Body of pancreas (tissue), 4 donors: ENCODE data around the gene SCARF2.
"Not testable (repeated sequence)": the region's sequence is repeated elsewhere in the genome, so short reads cannot be mapped to it uniquely, and the experiment has no call there.

Experiments used
- POLR2A ChIP-seq, 3 donors: fragments of 450-650 bp; IDR thresholded peaks; one replicate each; pipeline ENCODE4 v1.6.1; 2016; ENCODE audit warnings: antibody characterized with exemption in 3 of 3, mild to moderate bottlenecking in 2 of 3
- TF ChIP-seq, protein P1 (sequence below), 7 experiments: fragments of 450-650 bp in 4 of 7; fragments of 200-600 bp in 3 of 7; sonication (generic) in 3 of 7; IDR thresholded peaks; one replicate each; pipeline ENCODE4 v1.5.1; 2016 to 2019; ENCODE audit warnings: antibody characterized with exemption in 7 of 7

- TF ChIP-seq, protein P1, sequence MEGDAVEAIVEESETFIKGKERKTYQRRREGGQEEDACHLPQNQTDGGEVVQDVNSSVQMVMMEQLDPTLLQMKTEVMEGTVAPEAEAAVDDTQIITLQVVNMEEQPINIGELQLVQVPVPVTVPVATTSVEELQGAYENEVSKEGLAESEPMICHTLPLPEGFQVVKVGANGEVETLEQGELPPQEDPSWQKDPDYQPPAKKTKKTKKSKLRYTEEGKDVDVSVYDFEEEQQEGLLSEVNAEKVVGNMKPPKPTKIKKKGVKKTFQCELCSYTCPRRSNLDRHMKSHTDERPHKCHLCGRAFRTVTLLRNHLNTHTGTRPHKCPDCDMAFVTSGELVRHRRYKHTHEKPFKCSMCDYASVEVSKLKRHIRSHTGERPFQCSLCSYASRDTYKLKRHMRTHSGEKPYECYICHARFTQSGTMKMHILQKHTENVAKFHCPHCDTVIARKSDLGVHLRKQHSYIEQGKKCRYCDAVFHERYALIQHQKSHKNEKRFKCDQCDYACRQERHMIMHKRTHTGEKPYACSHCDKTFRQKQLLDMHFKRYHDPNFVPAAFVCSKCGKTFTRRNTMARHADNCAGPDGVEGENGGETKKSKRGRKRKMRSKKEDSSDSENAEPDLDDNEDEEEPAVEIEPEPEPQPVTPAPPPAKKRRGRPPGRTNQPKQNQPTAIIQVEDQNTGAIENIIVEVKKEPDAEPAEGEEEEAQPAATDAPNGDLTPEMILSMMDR (IDR thresholded peaks at IDR 0.05), result not testable (repeated sequence)
- TF ChIP-seq POLR2A (IDR thresholded peaks at IDR 0.05), result not testable (repeated sequence)
Measured at GRCh38 chr22:20415699-20416098, 21.9 kb downstream of the SCARF2 start.
